C4-2B (cell line): Measurements from ENCODE around the gene PINLYP.

Experiments used
- CTCF ChIP-seq: fragments of 450-650 bp; conservative IDR thresholded peaks from 2 replicates; pipeline ENCODE4 v1.5.1; 2017; ENCODE audit warnings: mild to moderate bottlenecking
- ZFX ChIP-seq: fragments of 450-650 bp; IDR thresholded peaks from 2 replicates; pipeline ENCODE4 v1.6.1; 2017

GRCh38 chr19:43569657-43570056 lies 5.9 kb upstream of the PINLYP start:
- TF ChIP-seq CTCF (no peak), ZFX (no peak)
